GM19238 (cell line): ENCODE results near the gene FAM221B.

Experiments
- DNase-seq: peaks from one replicate; pipeline ENCODE4 v3.0.0; 2011; ENCODE audit warnings: low spot score; ENCODE audit not compliant: insufficient read length

Gene FAM221B

GRCh38 chr9:35847792-35848572 is 19.4 kb upstream of the FAM221B start:
- DNase-seq = peak; percentile 79

- DNase-seq = no peak
Measured at GRCh38 chr9:35845824-35846771, 17.6 kb upstream of the FAM221B start.

DNA sequence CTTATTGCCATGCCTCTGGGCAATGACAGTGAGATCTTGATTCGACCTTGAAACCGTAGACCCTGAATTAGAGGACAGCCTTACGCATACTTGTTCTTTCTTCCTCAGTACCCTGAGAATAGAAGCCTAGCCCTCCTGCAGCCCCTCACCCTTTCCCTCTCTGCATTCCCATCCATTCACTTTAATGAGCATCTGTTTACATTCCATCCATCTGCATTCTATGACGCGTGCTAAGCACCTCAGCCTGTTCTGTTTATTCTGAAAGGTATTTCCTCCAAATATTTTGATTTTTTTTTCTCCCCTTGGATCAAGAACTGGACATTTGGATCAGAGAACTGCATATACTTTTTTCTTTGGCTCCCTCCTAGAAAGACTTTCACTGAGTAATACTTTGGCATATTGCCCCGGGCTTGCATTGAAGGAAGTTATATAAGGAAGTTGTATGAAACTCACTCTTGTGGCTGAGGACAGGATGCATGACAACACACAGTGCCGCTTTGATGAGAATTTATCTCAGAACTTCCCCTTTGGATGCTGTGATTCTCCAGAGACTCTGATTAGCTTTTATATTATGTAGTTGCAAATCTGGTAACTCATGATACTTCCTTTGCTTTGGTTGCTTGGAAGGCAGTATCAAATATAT is 16.2 kb upstream of the FAM221B start:
- DNase-seq = no peak

- DNase-seq = peak; percentile 54
Measured at GRCh38 chr9:35842795-35843194, 14.3 kb upstream of the FAM221B start.

DNA sequence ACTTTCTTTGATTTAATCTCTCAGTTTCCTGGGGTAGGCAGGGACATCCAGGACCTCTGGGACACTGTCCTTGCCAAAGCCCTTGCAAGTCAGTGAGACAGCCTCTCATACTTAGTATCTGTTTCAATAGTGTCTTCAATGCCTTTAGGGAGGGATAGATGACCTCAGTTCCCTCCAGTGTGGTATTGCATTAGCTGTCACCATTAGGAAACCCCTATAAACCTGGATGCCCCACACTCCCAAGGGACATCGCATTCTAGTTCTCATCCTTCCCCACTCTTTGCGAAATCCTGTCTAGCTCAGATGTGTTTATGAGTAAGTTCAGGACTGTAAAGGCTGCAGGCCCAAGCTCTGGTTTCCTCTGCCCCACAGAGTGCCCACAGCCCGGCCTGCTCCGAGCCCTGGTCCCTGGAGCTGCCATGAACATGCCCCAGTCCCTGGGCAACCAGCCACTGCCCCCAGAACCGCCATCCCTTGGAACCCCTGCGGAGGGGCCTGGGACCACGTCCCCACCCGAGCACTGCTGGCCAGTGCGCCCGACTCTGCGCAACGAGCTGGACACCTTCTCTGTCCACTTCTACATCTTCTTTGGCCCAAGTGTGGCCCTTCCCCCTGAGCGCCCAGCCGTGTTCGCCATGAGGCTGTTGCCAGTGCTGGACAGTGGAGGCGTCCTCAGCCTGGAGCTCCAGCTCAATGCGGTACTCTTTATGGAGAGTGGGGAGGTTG is 13.7 kb upstream of the FAM221B start:
- no peak for DNase-seq

DNA sequence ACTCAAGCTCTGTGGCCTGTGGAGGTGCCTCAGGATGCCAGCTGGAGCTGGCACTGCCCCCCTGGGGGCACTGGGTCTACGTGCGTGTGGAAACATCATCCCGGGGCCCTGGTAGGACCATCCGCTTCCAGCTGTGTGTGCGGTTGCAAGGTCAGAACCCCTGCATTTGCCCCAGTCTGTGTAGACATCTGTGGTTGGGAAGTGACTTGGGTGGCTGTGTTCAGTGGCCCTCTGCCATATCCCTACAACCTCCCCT is 13.0 kb upstream of the FAM221B start:
- DNase-seq = no peak

GRCh38 chr9:35840881-35841644 is 12.5 kb upstream of the FAM221B start:
- no peak for DNase-seq

- DNase-seq = no peak
Measured at GRCh38 chr9:35839926-35840325, 11.4 kb upstream of the FAM221B start.

GRCh38 chr9:35836595-35836994 is 8.1 kb upstream of the FAM221B start:
- no peak for DNase-seq

DNA sequence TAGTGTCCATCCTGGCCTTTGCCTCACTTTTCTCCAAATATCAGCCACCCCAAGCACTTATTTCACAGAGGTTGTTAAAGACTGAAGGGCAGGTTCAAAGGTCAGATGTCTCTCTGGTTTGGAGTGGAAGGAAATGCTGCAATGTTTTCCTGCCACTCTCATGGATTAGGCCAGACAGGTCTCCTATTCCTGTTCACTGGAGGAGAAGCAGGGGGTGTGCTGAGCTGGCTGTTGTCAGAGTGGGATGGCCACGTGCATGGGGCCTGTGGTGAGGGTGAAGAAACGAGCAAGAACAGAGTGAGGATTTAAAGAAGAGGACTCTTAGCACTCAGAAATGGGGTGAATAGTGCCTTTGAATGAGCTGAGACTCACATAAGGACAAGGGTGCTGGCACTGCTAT is 7.2 kb upstream of the FAM221B start:
- no peak for DNase-seq

DNA sequence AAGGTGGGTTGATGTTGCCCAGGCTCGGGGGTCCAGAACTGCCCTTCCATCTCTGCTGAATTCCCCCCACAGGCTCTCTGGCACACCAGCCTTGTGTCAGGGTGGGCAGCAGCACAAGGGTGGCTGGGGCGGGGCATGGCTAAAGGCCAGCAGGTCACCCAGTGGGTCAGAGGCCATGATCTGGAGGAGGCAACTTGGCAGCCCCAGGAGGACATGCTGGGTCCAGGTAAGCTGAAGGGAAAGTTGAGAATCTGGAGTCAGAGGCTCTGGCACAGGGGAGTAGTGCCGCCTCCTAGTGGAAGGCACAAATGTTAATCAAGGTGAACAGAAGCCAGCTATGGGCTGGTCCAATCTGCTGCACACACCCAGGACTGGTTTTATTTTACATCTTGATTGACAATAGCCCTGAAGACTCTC is 6.7 kb upstream of the FAM221B start:
- no peak for DNase-seq

- no peak for DNase-seq
Measured at GRCh38 chr9:35834260-35835215, 6.0 kb upstream of the FAM221B start.

DNA sequence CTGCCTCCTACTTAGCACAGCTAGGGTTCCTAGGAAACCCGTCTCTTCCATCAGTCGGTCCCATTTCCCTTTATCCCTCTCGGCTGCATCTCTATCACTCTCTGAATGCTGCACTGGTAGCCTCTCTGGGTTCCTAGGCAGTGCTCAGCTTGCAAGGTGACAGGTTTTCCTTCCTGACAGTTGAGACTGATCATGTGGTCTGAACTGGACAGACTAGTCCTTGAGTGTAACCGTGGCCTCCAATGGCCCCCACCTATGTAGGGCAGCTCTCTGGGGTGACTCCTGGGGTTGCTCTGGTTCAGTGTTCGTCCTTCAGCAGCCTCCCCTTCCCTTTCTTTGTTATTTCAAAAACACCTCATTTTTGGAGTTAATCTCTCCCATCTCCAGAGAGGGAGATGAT is 4.3 kb upstream of the FAM221B start:
- no peak for DNase-seq

GRCh38 chr9:35831040-35831439 is 2.5 kb upstream of the FAM221B start:
- DNase-seq = no peak

DNA sequence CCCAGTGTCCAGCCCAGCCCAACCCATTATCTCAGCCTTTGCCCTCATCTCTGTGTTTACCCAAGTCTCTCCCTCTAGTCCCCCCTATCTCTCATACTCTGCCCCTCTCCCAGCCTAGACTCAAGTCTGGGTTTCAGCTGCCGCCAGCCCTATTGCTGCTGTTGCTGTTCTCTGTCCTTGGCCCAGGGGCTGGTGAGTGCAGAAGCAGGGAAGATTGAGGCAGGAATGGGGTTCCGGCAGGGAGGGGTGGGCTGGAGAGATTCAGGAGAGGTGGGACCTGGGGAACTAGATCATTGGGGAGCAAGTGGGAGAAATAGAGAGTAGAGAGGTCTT is 1.2 kb upstream of the FAM221B start:
- DNase-seq = no peak

DNA sequence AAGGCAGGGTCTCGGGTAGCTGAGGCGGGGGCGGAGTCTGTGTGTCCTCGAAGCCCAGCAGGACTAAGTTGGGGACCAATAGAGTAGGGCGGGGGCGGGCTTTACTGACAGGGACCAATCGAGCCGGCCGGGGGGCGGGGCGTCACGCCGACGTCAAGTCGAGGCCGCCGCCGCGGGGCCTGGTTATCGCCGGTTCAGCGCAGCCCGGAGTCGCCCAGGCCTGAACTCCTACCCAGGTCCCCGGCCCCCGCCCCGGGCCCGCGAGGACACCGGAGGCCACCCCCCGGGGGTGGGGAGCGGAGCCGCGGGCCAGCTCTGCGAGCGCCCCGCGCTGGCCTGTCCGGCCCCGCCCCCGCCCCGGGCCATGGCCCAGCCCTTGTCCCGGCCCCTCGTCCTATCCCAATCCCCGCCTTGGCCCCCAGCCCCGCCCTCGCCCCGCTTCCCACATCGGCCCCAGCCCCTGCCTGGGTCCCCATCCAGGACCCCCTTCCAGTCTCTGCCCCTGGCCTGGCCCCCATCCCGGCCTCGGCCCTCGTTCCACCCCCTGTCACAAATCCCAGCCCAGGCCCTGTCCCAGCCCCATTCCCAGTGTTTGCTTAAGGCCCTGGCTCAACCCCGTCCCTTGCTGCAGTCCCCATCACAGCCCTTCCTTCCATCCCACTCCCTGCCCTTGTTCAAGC is 692 bp upstream of the FAM221B start, which contains the start of gene TMEM8B:
TMEM8B (plus strand) TSS at position 145 of the 680 bp plus-strand sequence; CDS start at position 365, 220 bp downstream.
- DNase-seq = peak; percentile 95

DNA sequence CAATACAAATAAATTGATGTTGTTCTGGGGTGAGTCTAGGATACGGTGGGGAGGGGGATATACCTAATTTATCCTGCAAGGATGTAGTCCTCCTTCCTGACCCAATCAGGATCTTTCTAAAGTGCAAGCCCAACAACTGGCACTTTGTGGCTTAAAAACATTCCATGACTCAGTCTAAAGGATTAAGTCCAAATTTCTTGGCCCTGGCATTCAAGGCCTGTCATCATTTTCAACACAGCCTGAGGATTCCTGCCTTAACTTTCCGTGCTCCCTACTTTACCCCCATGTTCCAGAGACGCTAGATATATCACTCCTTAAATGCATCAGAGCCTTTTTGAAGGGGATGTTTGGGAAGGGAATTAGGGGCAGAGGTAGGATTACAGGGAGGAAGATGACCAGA is 1.0 kb downstream of the FAM221B start:
- no peak for DNase-seq

- DNase-seq = peak; percentile 52
Measured at GRCh38 chr9:35826071-35826701, 2.3 kb downstream of the FAM221B start.

DNA sequence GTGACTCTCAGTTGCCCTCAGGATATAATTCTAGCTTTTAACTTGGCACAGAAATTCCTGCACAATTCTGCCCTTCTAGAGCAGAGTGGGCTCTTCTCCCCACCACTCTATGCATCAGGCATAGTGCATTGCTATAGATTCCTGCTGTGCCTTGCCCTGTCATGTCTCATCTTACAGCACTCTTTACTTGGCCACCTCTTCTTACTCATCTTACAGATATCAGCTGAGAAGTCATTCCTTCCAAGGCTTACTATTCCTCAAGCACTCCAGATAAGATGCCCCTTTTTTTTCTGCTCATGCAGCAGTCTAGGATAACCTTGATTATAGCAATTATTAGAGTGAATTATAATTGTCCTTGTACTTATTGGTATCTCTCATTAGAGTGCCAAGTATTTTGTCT is 5.6 kb downstream of the FAM221B start:
- no peak for DNase-seq
